ENCODE results near the gene DTD1. TPM values are rescaled to one million over a fixed set of nuclear protein-coding genes. Genes with fewer than 3 reads are reported as not detected.

DTD1 gene
- total RNA-seq, 1 donor from 2014 or later = 22.2 TPM

- Mint-ChIP-seq H3K27me3 (ENCODE audit: low read depth) (no peaks in the 10 kb centered on the region), H3K9me3 (ENCODE audit: low read depth) (no peaks in the 10 kb centered on the region), H3K27ac (ENCODE audit: unreplicated experiment) (no peak overlapping the region), H3K4me3 (ENCODE audit: unreplicated experiment) (no peak overlapping the region), H3K4me1 (ENCODE audit: low read depth) (no peaks in the 10 kb centered on the region), H3K36me3 (ENCODE audit: low read depth) (no peaks in the 10 kb centered on the region)
- no peak for DNase-seq (ENCODE audit: low spot score)
- no peak for TF ChIP-seq CTCF (IDR thresholded peaks at IDR 0.05)
These were observed 89.3 kb downstream of the DTD1 start for GRCh38 chr20:18677126-18677525.

GRCh38 chr20:18678549-18679419 lies 90.9 kb downstream of the DTD1 start:
- Mint-ChIP-seq H3K4me1 (ENCODE audit: low read depth) (no peaks in the 10 kb centered on the region), H3K27ac (ENCODE audit: unreplicated experiment) (peak overlapping the region; percentile 33), H3K4me3 (ENCODE audit: unreplicated experiment) (no peak overlapping the region), H3K9me3 (ENCODE audit: low read depth) (no peaks in the 10 kb centered on the region), H3K27me3 (ENCODE audit: low read depth) (no peaks in the 10 kb centered on the region), H3K36me3 (ENCODE audit: low read depth) (no peaks in the 10 kb centered on the region)
- no peak for DNase-seq (ENCODE audit: low spot score)
- TF ChIP-seq CTCF (IDR thresholded peaks at IDR 0.05) = no peak

- Mint-ChIP-seq H3K4me1 (ENCODE audit: low read depth) (peaks cover 6% of the 10 kb centered on the region), H3K9me3 (ENCODE audit: low read depth) (no peaks in the 10 kb centered on the region), H3K27ac (ENCODE audit: unreplicated experiment) (no peak overlapping the region), H3K27me3 (ENCODE audit: low read depth) (no peaks in the 10 kb centered on the region), H3K36me3 (ENCODE audit: low read depth) (no peaks in the 10 kb centered on the region), H3K4me3 (ENCODE audit: unreplicated experiment) (no peak overlapping the region)
- no peak for DNase-seq (ENCODE audit: low spot score)
- TF ChIP-seq CTCF (IDR thresholded peaks at IDR 0.05) = no peak
These were observed 96.0 kb downstream of the DTD1 start for GRCh38 chr20:18683839-18684238.

- no peaks in the 10 kb centered on the region for H3K27me3 Mint-ChIP-seq (ENCODE audit: low read depth)
- TF ChIP-seq CTCF (IDR thresholded peaks at IDR 0.05) = no peak
- no peaks in the 10 kb centered on the region for H3K9me3 Mint-ChIP-seq (ENCODE audit: low read depth)
- H3K4me1 Mint-ChIP-seq (ENCODE audit: low read depth) = peaks cover 6% of the 10 kb centered on the region
- H3K27ac Mint-ChIP-seq (ENCODE audit: unreplicated experiment) = no peak overlapping the region
- no peaks in the 10 kb centered on the region for H3K36me3 Mint-ChIP-seq (ENCODE audit: low read depth)
- DNase-seq (ENCODE audit: low spot score) = no peak
- no peak overlapping the region for H3K4me3 Mint-ChIP-seq (ENCODE audit: unreplicated experiment)
These were observed 96.9 kb downstream of the DTD1 start for GRCh38 chr20:18684775-18685174.

- Mint-ChIP-seq H3K4me1 (ENCODE audit: low read depth) (peaks cover 6% of the 10 kb centered on the region), H3K27me3 (ENCODE audit: low read depth) (no peaks in the 10 kb centered on the region), H3K27ac (ENCODE audit: unreplicated experiment) (no peak overlapping the region), H3K36me3 (ENCODE audit: low read depth) (no peaks in the 10 kb centered on the region), H3K4me3 (ENCODE audit: unreplicated experiment) (no peak overlapping the region), H3K9me3 (ENCODE audit: low read depth) (no peaks in the 10 kb centered on the region)
- DNase-seq (ENCODE audit: low spot score) = no peak
- TF ChIP-seq CTCF (IDR thresholded peaks at IDR 0.05) = no peak
These were observed 97.6 kb downstream of the DTD1 start for GRCh38 chr20:18685406-18685805.

All from chondrocyte (in vitro differentiated cells).